SKM-1 treated with dmso at 0.1 percent for 144 hours (cell line): ENCODE measurements around the gene UQCC5.

Experiments used
- DNase-seq: peaks from one replicate; lab custom pipeline; 2025; ENCODE audit not compliant: unreplicated experiment; lab: John Stamatoyannopoulos, UW

Gene UQCC5

GRCh38 chr3:52503788-52504424 lies 32.5 kb upstream of the UQCC5 start:
- no peak for DNase-seq

- DNase-seq, result no peak
Observed at GRCh38 chr3:52504977-52505376, 31.4 kb upstream of the UQCC5 start.

- DNase-seq, result no peak
Observed at GRCh38 chr3:52506266-52506966, 30.0 kb upstream of the UQCC5 start.

DNA sequence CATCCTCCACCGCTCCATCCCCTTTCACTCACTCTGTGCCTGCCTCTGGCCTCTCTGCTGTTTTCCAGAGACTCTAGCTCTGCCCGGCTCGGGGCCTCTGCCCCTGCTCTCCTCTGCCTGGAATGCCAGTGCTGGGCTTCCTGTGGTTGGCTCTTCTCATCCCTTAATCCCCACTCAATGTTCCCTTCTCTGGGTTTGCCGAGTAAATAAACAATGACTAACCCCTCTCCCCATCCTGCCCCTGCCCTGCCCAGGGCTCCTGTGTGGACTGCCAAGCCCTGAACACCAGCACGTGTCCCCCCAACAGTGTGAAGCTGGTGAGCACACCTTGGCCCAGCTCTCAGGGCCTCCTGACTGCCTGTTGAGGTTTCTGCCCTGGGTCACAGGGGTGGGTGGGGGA lies 29.0 kb upstream of the UQCC5 start:
- DNase-seq, result no peak

DNA sequence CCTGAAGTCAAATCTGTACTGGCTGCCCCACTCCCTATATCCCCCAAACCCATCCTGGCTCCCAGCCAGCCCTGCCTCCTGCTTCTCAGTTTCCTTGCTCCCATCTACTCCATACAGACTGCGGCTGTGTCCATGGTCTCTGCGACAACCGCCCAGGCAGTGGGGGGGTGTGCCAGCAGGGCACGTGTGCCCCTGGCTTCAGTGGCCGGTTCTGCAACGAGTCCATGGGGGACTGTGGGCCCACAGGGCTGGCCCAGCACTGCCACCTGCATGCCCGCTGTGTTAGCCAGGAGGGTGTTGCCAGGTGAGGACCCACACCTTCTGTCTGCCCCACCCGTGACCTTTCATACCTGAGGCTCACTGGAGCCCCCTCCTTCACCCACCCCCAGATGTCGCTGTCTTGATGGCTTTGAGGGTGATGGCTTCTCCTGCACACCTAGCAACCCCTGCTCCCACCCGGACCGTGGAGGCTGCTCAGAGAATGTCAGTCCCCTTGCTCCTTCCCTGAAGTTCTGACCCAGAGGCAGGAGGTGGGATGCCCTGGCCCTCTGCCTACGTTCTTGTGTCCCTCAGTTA lies 26.6 kb upstream of the UQCC5 start:
- DNase-seq, result no peak

GRCh38 chr3:52511509-52511908 lies 24.9 kb upstream of the UQCC5 start:
- DNase-seq, result no peak

- DNase-seq, result no peak
Observed at GRCh38 chr3:52512105-52512504, 24.3 kb upstream of the UQCC5 start.

GRCh38 chr3:52512727-52513126 lies 23.7 kb upstream of the UQCC5 start:
- no peak for DNase-seq

GRCh38 chr3:52513281-52513680 lies 23.1 kb upstream of the UQCC5 start:
- DNase-seq, result no peak

GRCh38 chr3:52514576-52514975 lies 21.8 kb upstream of the UQCC5 start:
- DNase-seq, result no peak

- DNase-seq, result no peak
Observed at GRCh38 chr3:52515192-52515591, 21.2 kb upstream of the UQCC5 start.

- no peak for DNase-seq
Observed at GRCh38 chr3:52516509-52517195, 19.8 kb upstream of the UQCC5 start.

DNA sequence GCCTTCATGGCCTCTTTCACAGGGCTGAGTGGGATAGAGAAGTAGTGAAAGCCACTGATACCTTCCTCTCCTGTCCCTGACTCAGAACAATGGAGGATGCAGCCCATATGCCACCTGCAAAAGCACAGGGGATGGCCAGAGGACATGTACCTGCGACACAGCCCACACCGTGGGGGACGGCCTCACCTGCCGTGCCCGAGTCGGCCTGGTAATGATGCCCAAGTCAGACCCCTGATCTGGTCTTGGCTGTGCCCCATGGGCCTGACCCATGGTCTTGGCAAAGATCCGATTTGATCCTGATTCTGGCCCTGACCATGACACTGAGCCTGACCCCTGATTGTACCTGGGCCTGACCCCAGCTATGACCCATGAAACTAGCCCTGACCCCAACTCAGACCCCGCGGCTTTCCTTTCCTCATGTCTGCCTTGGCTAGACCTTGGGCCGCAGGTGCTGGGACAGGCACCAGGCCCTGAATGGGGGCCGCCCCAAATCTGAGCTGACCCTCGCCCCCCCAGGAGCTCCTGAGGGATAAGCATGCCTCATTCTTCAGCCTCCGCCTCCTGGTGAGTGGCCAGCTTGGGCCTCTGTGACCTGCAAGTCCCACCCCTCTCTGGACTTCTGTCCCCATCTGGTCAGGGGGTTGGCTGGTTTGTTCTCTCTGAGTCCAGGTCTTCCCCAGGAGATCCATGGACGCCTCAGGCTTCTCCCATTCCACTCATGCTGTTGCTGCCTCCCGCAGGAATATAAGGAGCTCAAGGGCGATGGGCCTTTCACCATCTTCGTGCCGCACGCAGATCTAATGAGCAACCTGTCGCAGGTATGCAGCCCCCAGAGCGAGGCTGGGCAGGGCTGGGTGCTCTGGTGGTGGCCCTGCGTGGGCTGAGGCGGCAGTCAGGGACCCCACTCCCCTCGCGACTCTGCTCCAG lies 18.3 kb upstream of the UQCC5 start:
- no peak for DNase-seq

GRCh38 chr3:52518723-52519444 lies 17.5 kb upstream of the UQCC5 start:
- DNase-seq, result no peak

- no peak for DNase-seq
Observed at GRCh38 chr3:52519445-52520140, 16.8 kb upstream of the UQCC5 start.

GRCh38 chr3:52520141-52520667 lies 16.2 kb upstream of the UQCC5 start:
- no peak for DNase-seq

DNA sequence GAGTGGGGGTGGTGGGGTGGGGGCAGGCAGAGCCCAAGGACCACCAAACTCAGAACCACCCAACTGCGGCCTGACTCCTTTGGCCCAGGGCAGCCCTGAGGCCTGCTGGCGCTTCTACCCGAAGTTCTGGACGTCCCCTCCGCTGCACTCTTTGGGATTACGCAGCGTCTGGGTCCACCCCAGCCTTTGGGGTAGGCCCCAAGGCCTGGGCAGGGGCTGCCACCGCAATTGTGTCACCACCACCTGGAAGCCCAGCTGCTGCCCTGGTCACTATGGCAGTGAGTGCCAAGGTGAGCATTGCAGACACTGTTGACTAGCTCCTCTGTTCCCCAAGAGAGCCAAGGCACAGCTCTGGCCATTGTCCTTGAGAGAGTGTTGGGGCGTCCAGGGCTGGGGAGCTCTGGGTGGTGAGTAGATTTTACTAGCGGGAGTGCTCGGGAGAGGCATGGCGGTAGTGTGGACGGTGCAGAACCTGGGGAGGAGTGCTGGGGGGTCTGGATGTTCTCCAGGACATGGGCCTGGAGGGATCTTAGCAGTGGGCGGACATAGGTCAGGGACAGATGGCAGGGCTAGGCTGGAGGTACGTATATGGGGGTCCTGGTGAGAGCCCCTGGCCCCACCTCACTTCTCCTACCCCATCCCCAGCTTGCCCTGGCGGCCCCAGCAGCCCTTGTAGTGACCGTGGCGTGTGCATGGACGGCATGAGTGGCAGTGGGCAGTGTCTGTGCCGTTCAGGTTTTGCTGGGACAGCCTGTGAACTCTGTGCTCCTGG lies 15.5 kb upstream of the UQCC5 start:
- no peak for DNase-seq

DNA sequence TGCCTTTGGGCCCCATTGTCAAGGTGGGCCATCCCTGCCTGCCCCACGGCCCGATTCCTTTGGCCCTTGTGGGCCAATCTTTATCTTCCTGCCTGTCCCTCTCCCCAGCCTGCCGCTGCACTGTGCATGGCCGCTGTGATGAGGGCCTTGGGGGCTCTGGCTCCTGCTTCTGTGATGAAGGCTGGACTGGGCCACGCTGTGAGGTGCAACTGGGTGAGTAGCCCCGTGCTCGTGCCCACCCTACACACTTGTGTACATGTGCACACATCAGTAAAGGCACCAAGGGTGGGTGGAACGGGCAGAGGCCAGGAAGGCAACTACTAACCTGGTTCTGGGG lies 14.9 kb upstream of the UQCC5 start:
- no peak for DNase-seq
